ENCODE data around the gene REM2. TPM values are rescaled to one million over a fixed set of nuclear protein-coding genes. Genes with fewer than 3 reads are reported as not detected.

REM2 gene
- total and polyA plus RNA-seq, 4 donors = 0.08 to 0.14 (median 0.11) TPM; not detected in 1

GRCh38 chr14:22854963-22855724 lies 27.9 kb upstream of the REM2 start:
- WGBS = 94% methylated on average over 8 of the region's 8 CpGs
- Histone ChIP-seq H3K27me3 (ENCODE audit: control insufficient read depth in 4 of 4, insufficient read depth in 4 of 4, low read length in 3 of 4) (no peaks in the 10 kb centered on the region), H3K9ac (ENCODE audit: low read depth in 1 of 2, low read length in 2 of 2) (no peak overlapping the region), H3K27ac (ENCODE audit: low read depth in 1 of 2, low read length in 2 of 2) (no peak overlapping the region), H3K9me3 (ENCODE audit: control insufficient read depth in 4 of 4, low read length in 3 of 4) (no peaks in the 10 kb centered on the region), H3K36me3 (ENCODE audit: control insufficient read depth in 4 of 4, insufficient read depth in 3 of 4, low read depth in 1 of 4, low read length in 3 of 4) (no peaks in the 10 kb centered on the region), H3K4me1 (ENCODE audit: control insufficient read depth in 4 of 4, insufficient read depth in 4 of 4, low read length in 3 of 4) (peaks cover 0 to 7% (median 5%) of the 10 kb centered on the region in 4 donors), H3K4me3 (ENCODE audit: low read depth in 1 of 3, low read length in 3 of 3) (no peak overlapping the region)
- no peak for TF ChIP-seq MAX (IDR thresholded peaks at IDR 0.05)
- TF ChIP-seq REST (IDR thresholded peaks at IDR 0.05) = no peak
- TF ChIP-seq YY1 (IDR thresholded peaks at IDR 0.05) = no peak
- no peak for TF ChIP-seq RAD21 (IDR thresholded peaks at IDR 0.05)
- no peak for TF ChIP-seq HNF4A (conservative IDR thresholded peaks at IDR 0.05)
- no peak for TF ChIP-seq HNF4G (IDR thresholded peaks at IDR 0.05)
- TF ChIP-seq ATF3 (IDR thresholded peaks at IDR 0.05) = no peak
- TF ChIP-seq EGR1 (IDR thresholded peaks at IDR 0.05; ENCODE audit: low read depth in 2 of 2) = no peak
- TF ChIP-seq TAF1 (conservative IDR thresholded peaks at IDR 0.05) = no peak
- no peak for TF ChIP-seq FOXA2 (IDR thresholded peaks at IDR 0.05)
- TF ChIP-seq FOXA1 (IDR thresholded peaks at IDR 0.05) = no peak
- no peak for TF ChIP-seq ZBTB33 (IDR thresholded peaks at IDR 0.05)
- no peak for TF ChIP-seq SP1 (IDR thresholded peaks at IDR 0.05)
- no peak for TF ChIP-seq NR2F2 (IDR thresholded peaks at IDR 0.05)
- no peak for TF ChIP-seq GABPA (IDR thresholded peaks at IDR 0.05 in 1 of 2, conservative IDR thresholded peaks at IDR 0.05 in 1 of 2)
- no peak for TF ChIP-seq CTCF (IDR thresholded peaks at IDR 0.05; ENCODE audit: low read depth, low read length, missing input control)
- no peak for TF ChIP-seq JUND (IDR thresholded peaks at IDR 0.05)
- TF ChIP-seq RXRA (IDR thresholded peaks at IDR 0.05) = no peak
- no peak for DNase-seq (ENCODE audit: low spot score)

Measured in liver (tissue), 9 donors.